GM18861 (cell line): ENCODE results near the gene NLK.
"Not testable (repeated sequence)": the region's sequence is repeated elsewhere in the genome, so short reads cannot be mapped to it uniquely, and the experiment has no call there.

Source experiments
- ATAC-seq: cut with Tn5 transposase; IDR thresholded peaks from one replicate; pipeline ENCODE4 v1.9.1; 2021; ENCODE audit not compliant: unreplicated experiment

Gene NLK

DNA sequence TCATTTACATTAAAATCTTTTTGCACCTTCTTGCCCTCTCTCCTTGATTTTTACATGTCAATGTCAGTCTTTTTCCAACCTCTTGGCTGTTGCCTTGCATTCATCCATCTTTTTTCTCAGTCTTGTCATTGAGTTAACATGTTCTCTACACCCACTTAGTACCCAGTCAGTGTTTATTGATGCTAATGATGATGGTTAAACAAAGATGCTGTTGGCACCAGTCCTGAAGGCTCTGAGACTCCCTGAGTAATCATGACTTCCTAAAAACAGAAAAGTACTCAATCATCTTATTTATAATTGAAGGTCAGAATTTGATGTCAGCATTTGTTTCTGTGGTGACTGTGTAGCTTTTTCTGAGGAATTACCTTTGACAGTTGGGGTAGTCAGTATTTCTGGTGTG, 104.5 kb downstream of the NLK start:
- no peak for ATAC-seq

GRCh38 chr17:28151001-28151400, 108.5 kb downstream of the NLK start:
- ATAC-seq: no peak

- no peak for ATAC-seq
These were observed 111.7 kb downstream of the NLK start for GRCh38 chr17:28154214-28154613.

DNA sequence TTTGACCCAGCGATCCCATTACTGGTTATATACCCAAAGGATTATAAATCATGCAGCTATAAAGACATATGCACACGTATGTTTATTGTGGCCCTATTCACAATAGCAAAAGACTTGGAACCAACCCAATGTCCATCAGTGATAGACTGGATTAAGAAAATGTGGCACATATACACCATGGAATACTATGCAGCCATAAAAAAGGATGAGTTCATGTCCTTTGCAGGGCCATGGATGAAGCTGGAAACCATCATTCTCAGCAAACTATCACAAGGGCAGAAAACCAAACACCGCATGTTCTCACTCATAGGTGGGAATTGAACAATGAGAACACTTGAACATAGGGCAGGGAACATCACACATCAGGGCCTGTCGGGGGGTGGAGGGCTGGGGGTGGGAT, 112.9 kb downstream of the NLK start:
- not testable (repeated sequence) for ATAC-seq

DNA sequence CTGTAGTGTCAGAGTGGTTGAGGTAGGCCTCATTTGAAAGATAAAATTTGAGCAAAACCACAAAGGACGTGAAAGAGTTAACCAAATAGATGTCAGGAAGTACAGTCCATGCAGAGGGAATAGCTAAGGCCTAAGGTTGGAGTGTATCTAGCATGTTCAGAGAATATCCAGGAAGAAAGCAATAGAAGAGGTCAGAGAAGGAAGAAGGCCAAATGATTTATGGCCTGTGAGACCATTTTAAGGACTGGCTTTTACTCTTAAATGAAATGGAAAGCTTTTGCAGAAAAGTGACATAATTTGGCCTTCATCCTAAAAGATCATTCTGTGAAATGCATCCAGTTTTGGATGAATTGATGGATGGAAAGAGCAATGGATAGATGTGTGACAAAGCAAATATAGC, 116.5 kb downstream of the NLK start:
- no peak for ATAC-seq

DNA sequence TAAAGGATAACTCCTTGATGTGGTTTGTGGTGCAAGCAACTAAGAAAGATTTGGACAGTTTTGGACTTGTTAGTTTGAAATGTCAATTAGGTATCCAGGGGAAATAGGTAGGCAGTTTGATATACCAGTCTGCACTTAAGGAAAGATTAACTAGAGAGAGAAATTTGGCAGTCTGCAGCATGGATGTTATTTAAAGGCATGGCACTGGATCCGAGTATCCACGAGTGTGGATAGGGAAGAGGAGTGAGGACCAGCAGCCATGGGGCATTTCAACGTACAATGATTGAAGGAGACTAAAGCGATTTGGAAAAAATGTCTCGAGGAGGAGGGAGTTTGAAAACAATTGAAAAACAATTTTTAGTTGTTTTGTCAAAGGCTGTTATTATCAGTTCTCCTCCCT, 117.4 kb downstream of the NLK start:
- ATAC-seq: no peak

GRCh38 chr17:28160610-28161009, 118.1 kb downstream of the NLK start:
- ATAC-seq: no peak

DNA sequence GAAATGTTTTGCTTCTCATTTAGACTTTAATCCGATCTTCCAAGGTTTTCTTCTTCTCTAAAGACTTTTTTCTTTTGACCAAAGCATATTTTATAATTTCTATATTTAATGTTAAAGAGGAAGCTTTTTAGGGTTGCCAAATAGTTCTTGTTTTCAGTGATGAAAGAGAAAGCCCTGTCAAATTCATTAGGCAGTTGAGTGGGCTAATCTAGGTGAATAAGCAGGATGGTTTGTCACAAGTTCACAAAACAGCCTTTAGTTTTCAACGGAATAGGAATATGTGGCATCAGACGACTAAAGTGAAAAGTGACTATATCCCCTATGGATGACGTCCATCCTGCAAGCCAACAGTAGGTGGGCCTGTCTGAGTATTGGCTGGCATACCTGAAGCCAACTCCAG, 118.8 kb downstream of the NLK start:
- no peak for ATAC-seq

DNA sequence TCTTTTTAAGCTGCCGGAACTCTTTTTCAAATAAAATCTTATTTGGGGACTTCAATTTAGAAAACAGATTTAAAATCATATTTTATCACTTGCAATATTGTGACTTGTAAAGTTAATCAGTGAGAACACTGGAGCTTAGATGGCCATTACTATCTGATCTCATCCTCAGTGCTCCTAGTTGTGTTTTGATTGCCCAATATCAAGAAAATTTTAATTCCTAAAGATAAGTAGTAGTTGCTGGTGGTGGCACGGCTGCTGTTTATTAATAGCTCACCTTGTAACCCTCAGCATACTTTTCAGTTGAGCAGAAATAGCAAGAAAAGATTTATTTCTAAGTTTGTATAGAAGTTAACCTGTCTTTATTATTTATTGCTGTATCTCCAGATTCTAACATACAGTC, 124.0 kb downstream of the NLK start:
- ATAC-seq: no peak

- no peak for ATAC-seq
These were observed 127.3 kb downstream of the NLK start for GRCh38 chr17:28169621-28170349.

DNA sequence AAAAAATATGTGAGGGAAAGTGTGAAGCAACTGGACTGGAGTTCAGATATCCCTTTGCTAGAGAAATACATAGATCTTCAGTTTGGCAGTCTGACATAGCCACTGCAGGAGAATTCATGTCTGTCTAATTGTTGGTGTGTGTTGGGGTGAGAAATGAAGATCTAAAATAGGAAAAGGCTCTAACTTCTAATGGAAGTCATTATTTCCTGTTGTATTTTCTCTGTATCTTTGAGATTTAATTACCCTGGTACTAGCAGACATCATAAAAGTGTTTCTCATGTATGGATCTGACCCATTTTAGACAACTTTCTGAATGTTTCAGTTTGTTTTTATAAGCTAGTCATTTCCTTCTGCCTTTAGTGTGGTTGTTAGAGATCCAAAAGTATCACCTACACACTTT, 128.3 kb downstream of the NLK start:
- no peak for ATAC-seq

DNA sequence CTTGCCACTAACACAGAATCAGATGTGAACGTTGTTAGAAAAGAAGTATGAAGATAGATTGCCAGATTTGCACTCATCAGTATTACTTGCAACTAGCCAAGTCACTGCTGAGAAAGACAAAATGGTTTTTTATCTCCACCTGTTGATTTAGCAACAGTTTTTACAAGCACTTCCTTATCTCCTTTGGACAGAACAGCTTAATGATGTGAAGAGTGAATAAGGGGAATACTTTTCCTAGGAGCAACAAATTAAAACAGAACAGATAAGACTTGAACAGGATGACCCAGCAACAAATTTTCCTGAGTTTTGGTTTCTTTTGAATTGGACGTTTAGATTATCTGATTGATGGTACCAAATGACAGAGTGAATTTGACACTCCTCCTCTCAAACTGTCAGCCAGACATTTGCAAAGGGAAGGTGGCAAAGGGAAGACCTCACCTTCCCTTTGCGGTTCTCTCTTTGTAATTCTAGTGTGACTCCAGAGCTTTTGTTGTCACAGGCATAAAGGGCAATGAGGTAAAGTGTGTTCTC, 130.6 kb downstream of the NLK start:
- no peak for ATAC-seq

DNA sequence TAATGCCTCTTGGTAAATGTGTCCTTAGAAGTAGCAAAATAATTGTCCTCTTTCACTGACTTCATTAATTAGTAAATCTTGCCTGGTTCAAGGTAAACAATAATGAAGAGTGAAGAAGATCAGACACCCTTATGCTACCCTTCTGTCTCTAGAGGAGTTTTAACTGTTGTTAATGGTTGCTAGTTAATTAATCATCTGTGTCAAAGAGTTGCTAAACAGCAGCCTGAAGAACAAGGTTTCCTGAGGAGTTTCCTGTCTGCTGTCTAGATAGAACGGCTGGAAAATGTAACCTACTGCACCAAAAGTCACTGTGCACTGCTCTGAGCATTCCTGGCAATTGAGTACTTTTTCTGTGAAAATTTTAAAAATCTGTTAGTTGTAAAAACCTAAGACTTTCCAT, 131.3 kb downstream of the NLK start:
- ATAC-seq: no peak

- no peak for ATAC-seq
These were observed 132.0 kb downstream of the NLK start for GRCh38 chr17:28174352-28175046.

- ATAC-seq: no peak
These were observed 134.9 kb downstream of the NLK start for GRCh38 chr17:28177351-28177750.

DNA sequence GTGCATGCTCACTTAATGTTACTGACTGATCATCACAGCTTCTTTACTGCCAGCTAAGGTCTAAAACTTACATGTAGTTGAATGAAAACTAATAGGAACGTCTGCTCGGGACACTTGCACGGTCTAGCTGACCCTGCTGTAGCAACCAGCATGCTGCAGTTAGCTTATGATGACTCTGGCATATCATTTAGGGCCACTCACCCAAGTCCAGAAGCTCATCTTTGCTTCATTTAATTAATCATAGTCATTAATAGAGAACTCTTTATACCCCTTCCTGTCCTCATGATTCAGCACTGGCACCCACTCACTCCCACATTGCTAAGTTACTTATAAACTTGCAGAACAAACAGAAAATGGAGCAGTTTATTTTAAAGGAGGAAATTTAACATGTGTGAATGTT, 136.3 kb downstream of the NLK start:
- no peak for ATAC-seq

DNA sequence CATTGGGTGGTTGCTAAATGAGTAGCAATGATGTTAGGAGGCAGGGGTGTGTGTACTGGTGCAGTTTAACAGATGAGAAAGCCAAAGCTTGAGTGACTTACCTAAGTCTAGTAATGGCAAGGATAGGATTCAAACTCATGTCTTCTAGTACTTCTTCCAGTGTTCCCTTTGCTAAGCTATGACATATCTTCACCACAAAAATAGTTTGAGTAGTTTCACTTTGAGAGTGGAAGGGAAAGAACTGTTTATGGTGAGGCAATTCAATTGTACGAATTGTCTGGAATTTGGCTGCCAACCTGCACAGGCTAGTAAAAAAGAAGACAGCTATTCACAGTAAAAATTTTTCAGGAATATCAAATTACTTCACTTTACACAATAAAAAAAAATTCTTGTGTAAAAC, 138.0 kb downstream of the NLK start:
- ATAC-seq: no peak

GRCh38 chr17:28181568-28181967, 139.1 kb downstream of the NLK start:
- ATAC-seq: no peak

DNA sequence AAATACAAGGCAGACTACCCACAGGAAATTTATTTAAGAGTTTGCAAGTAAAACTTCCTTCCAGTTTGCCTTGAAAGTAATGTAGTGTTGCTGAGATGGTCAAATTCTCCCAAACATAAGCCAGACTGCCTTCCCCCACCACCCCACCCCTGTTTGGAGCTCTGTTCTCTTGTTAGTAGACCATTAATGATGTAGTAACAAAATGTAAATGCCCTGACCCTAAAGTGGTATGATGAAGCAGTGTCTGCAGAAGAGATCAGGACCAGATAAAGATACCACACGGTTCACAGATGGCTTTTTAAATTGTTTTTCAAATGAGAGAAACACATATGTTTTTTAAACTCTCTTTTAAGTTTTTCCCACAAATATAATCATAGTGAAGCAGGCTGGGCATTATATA, 140.1 kb downstream of the NLK start:
- no peak for ATAC-seq

GRCh38 chr17:28185658-28186057, 143.2 kb downstream of the NLK start:
- no peak for ATAC-seq

DNA sequence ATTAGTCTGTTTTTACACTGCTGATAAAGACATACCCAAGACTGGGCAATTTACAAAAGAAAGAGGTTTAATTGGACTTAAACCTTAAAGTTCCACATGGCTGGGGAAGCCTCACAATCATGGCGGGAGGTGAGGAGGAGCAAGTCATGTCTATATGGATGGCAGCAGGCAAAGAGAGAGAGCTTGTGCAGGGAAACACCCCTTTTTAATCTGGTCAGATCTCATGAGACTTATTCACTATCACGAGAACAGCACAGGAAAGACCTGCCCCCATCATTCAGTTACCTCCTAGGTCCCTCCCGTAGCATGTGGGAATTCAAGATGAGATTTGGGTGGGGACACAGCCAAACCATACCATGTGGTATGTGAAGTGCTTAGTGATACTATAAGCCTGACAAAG, 144.0 kb downstream of the NLK start:
- ATAC-seq: not testable (repeated sequence)

GRCh38 chr17:28187931-28188330, 145.5 kb downstream of the NLK start:
- no peak for ATAC-seq

- no peak for ATAC-seq
These were observed 146.4 kb downstream of the NLK start for GRCh38 chr17:28188841-28189263.
